NCI-H128 (cell line): ENCODE data around the gene KIFC3.

Experiments
- DNase-seq: peaks from one replicate; lab custom pipeline; 2025; ENCODE audit not compliant: unreplicated experiment; lab: John Stamatoyannopoulos, UW

Gene KIFC3

GRCh38 chr16:57769541-57770145 lies 32.6 kb downstream of the KIFC3 start:
- DNase-seq: no peak

DNA sequence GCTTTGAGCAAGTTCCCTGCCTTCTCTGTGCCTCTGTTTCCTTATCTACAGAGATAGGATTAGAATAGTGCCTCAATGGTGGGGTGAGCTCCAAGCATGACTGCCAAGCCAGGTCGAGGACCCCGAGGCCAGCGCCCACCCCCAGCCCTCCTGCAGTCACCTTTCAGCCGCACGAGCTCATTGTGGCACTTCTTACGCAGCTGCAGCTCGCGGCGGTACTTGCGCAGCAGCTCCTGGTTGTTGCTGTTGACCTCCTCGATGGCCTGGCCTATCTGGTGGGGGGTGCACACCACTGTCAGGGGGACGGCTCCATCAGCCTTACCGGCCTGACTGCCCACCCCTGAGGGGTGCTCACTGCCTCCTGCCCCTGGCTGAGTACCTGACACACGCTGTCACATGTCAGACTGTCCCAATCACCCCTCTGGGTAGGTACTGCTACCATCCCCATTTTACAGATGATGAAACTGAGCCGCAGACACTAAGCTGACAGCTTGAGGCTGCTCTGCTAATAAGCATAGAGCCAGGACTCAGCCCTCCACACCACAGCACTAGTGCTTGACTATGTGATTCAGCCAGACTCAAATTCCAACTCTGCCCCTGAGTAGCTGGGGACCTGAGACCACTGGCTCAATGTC lies 35.5 kb downstream of the KIFC3 start:
- DNase-seq: no peak

DNA sequence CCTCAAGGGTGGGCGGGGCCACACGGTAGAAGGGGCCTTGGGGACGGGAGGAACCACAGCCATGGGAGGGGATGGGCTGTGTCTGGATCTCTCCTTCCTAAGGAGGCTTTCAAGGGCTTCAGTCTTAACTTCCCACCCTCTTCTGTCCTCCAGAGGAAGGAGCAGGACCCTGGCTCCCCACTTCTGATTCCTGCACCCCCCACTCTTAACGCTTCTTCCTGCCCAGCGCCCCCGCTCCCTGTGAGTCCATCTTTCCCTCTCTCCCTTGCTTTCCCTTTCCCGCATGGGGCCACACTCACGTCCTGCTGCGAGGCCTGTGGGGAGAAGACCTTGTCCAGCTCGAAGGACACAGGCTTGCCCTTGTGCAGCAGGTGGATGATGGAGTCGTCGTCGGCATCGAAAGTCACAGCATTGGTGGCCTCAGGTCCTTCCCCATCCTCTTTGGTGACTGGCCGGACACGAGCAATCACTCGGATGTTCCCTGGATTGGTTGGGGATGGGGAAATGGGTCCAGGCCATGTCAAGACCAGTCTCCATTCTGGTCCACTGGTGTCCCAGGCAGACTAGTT lies 37.0 kb downstream of the KIFC3 start:
- DNase-seq: no peak

DNA sequence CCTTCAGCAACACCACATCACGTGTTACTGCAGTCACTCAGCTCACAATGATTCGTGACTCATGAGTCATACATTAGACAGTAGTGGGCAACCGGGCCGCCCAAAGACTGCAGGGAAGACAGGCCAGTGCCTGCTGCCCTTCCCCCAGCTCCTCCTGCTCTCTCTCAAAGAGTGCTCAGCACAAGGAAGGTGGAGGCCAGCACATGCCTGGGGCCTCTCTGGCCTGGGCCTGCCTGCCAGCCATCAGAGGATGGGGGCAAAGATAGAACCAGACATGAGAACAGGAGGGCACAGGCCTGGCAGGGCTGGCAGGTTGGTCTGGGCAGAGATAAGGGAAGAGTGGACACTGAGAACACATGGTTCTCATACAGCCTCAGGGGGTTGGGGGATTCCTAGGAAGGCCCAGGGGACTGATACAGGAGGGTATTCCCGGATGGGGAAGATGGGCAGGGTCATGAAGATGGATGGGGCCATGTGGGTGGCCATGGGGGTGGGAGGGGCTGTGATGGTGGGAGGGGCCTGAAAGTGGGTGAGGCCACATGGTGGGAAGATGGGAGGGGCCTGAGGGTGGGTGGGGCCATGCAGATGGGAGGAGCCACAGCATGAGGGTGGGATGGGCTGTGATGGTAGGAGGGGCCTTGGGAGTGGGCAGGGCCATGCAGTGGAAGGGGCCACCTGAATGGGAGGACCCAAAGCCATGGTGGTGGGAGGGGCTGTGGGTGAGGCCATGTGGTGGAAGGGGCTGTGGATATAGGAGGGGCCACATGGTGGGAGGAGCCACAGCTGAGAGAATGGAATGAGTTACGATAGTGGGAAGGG lies 37.7 kb downstream of the KIFC3 start:
- DNase-seq: no peak

- no peak for DNase-seq
These were observed 38.3 kb downstream of the KIFC3 start for GRCh38 chr16:57764006-57764340.

GRCh38 chr16:57763285-57764005 lies 38.8 kb downstream of the KIFC3 start:
- no peak for DNase-seq

- no peak for DNase-seq
These were observed 39.8 kb downstream of the KIFC3 start for GRCh38 chr16:57762365-57763040.

DNA sequence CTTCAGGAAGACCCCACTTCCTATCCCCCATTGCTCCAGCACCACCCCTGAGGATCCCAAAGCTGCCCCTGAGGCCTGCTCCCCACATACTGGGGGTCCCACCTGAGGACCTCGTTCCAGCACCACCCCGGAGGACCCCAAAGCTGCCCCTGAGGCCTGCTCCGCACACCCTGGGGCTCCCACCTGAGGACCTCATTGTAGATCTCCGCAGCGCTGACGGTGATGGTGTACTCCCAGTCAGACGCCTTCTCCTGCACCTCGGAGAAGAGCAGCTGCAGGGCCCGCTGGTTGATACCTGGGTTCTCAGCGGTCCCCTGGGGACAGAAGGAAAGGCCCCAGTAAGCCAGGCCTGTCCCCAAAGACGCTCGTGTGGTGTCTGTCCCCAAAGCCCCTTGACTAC lies 40.3 kb downstream of the KIFC3 start:
- DNase-seq: no peak

- no peak for DNase-seq
These were observed 41.0 kb downstream of the KIFC3 start for GRCh38 chr16:57761301-57761700.

GRCh38 chr16:57760357-57761160 lies 41.7 kb downstream of the KIFC3 start:
- no peak for DNase-seq

DNA sequence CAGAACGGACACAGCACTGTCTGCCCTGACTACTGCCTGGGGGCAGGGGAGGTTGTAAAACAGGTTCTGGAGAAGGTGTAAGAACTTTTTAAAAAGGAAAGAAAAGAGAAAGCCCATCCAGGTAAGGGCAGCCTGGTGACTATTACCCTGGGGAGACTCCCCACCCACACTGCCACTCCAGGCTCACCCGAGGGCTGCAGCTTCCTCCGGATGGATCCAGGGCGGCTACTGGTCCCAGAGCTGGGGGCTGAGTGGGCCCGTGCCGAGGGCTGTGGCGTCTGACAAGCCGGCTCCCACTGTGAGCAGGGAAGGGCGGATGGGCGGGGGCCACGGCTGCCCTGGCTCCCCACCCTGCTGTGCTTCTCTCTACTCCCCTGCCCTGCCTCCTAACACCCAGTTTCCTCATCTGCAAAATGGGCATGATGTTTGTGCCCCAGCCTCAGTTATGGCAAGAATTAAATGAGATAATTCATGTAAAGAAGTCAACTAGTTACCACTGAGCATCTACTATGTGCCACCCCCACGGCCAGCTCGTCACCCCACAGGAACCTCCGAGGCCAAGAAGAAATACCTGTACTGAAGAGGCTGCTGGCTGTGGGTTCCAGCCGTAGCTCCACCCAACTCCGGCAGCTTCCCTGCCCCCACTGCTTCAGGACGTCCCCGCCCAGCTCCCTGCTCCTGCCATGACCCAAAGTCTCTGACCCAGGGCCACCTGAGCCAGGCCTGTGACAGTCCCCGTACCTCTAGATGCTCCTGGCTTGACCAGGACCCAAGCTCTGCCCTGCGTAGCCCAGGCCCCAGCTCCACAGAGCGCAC lies 42.5 kb downstream of the KIFC3 start:
- no peak for DNase-seq

- DNase-seq: no peak
These were observed 43.2 kb downstream of the KIFC3 start for GRCh38 chr16:57759131-57759530.

GRCh38 chr16:57758331-57759117 lies 43.8 kb downstream of the KIFC3 start:
- no peak for DNase-seq

- DNase-seq: no peak
These were observed 44.4 kb downstream of the KIFC3 start for GRCh38 chr16:57757883-57758282.

GRCh38 chr16:57757326-57757786 lies 44.9 kb downstream of the KIFC3 start:
- peak; percentile 1 for DNase-seq

- no peak for DNase-seq
These were observed 45.6 kb downstream of the KIFC3 start for GRCh38 chr16:57756424-57757325.

DNA sequence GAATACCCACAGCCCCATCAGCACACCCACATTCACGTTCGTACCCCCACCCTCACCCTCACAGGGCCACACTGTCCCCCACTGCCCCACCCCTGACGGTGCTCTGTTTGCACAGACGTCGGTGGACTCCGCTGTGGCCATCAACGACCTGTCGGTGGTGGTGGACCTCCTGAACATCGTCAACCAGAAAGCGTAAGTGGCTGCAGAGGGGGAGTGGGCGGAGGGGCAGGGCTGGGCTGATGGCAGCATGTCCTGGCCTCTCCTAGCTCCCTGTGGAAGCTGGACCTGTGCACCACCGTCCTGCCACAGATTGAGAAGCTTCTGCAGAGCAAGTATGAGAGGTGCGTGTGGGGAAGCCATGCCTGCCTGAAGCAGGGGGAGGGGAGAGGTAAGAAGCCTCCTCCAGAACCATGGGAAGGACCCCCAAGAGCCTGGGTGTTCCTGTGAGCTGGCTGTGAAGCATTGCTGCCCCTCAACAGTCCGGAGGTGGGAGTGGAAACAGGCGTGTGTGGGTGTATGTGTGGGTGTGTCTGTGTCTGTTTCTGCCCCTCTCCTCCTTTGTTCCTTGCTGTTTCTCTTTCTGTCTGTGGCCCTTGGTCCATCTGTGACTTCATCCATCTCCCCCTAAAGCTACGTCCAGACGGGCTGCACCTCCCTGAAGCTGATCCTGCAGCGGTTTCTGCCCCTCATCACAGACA lies 46.4 kb downstream of the KIFC3 start:
- DNase-seq: no peak
